IPS-20b (cell line): ENCODE data around the gene HOXA4.

Source experiments
- H3K27ac ChIP-seq: one replicate; pipeline ENCODE4 v1.5.1; 2013; ENCODE audit warnings: low read length
- H3K27me3 ChIP-seq: 2 replicates; pipeline ENCODE4 v1.6.1; 2013; ENCODE audit warnings: mild to moderate bottlenecking, low read length, inconsistent platforms; ENCODE audit not compliant: insufficient read depth
- H3K36me3 ChIP-seq: 2 replicates; pipeline ENCODE4 v1.6.1; 2013; ENCODE audit warnings: low read depth, mild to moderate bottlenecking, inconsistent platforms, low read length, moderate library complexity; ENCODE audit not compliant: insufficient read depth
- H3K4me1 ChIP-seq: 2 replicates; pipeline ENCODE4 v1.6.1; 2013; ENCODE audit warnings: mild to moderate bottlenecking, control low read depth, inconsistent platforms, low read length, moderate library complexity; ENCODE audit not compliant: insufficient read depth
- H3K4me3 ChIP-seq: 2 replicates; pipeline ENCODE4 v1.5.1; 2013; ENCODE audit warnings: mild to moderate bottlenecking, low read length, inconsistent platforms
- H3K9ac ChIP-seq: 2 replicates; pipeline ENCODE4 v1.6.1; 2013; ENCODE audit warnings: low read depth, mild to moderate bottlenecking, inconsistent platforms, low read length, moderate library complexity
- H3K9me3 ChIP-seq: 2 replicates; pipeline ENCODE4 v1.6.1; 2013; ENCODE audit warnings: mild to moderate bottlenecking, low read depth, low read length, inconsistent platforms; ENCODE audit not compliant: insufficient read depth

The HOXA4 gene

GRCh38 chr7:27099453-27100370, 30.8 kb downstream of the HOXA4 start:
- Histone ChIP-seq H3K9ac (no peak overlapping the region), H3K4me1 (peaks cover 15% of the 10 kb centered on the region), H3K4me3 (no peak overlapping the region), H3K36me3 (no peaks in the 10 kb centered on the region), H3K27me3 (peaks cover 100% of the 10 kb centered on the region), H3K9me3 (peaks cover 4% of the 10 kb centered on the region; the same call in 1 of the 2 replicates), H3K27ac (no peak overlapping the region)

- Histone ChIP-seq H3K27me3 (peaks cover 100% of the 10 kb centered on the region), H3K27ac (no peak overlapping the region), H3K9me3 (peaks cover 8% of the 10 kb centered on the region; the same call in 1 of the 2 replicates), H3K4me1 (peaks cover 15% of the 10 kb centered on the region), H3K36me3 (no peaks in the 10 kb centered on the region), H3K4me3 (peak overlapping the region; percentile 31; the same call in 1 of the 2 replicates), H3K9ac (no peak overlapping the region)
Measured at GRCh38 chr7:27098578-27099451, 31.7 kb downstream of the HOXA4 start.

GRCh38 chr7:27097686-27098577, 32.6 kb downstream of the HOXA4 start:
- Histone ChIP-seq H3K9me3 (peaks cover 5% of the 10 kb centered on the region; the same call in 1 of the 2 replicates), H3K27ac (no peak overlapping the region), H3K36me3 (no peaks in the 10 kb centered on the region), H3K4me3 (peak overlapping the region; percentile 60), H3K9ac (no peak overlapping the region), H3K27me3 (peaks cover 100% of the 10 kb centered on the region), H3K4me1 (peaks cover 15% of the 10 kb centered on the region)

GRCh38 chr7:27096768-27097514, 33.6 kb downstream of the HOXA4 start:
- H3K9ac ChIP-seq = no peak overlapping the region
- H3K4me3 ChIP-seq = peak overlapping the region; percentile 60
- no peak overlapping the region for H3K27ac ChIP-seq

GRCh38 chr7:27095897-27096767, 34.4 kb downstream of the HOXA4 start, which contains the start of gene HOXA1:
Gene HOXA1, minus strand, starts transcription at chr7:27096000. Its CDS starts 88 bp downstream, at chr7:27095912.
- Histone ChIP-seq H3K27me3 (peaks cover 100% of the 10 kb centered on the region), H3K27ac (no peak within 1 kb of the TSS)

More at GRCh38 chr7:27096768-27097514, 33.6 kb downstream of the HOXA4 start:
- Histone ChIP-seq H3K36me3 (no peaks in the 10 kb centered on the region), H3K27me3 (peaks cover 100% of the 10 kb centered on the region), H3K4me1 (peaks cover 23% of the 10 kb centered on the region), H3K9me3 (peaks cover 5% of the 10 kb centered on the region; the same call in 1 of the 2 replicates)

GRCh38 chr7:27095050-27095896, 35.3 kb downstream of the HOXA4 start:
- H3K9ac ChIP-seq = no peak overlapping the region
- peaks cover 5% of the 10 kb centered on the region; the same call in 1 of the 2 replicates for H3K9me3 ChIP-seq
- no peak overlapping the region for H3K27ac ChIP-seq
- H3K4me1 ChIP-seq = peaks cover 23% of the 10 kb centered on the region
- H3K4me3 ChIP-seq = peak overlapping the region; percentile 60
- H3K36me3 ChIP-seq = no peaks in the 10 kb centered on the region
- peaks cover 100% of the 10 kb centered on the region for H3K27me3 ChIP-seq

More at GRCh38 chr7:27095897-27096767, 34.4 kb downstream of the HOXA4 start, which contains the start of gene HOXA1:
- H3K36me3 ChIP-seq = no peaks in the 10 kb centered on the region
- H3K9ac ChIP-seq = no peak within 1 kb of the TSS
- peaks cover 5% of the 10 kb centered on the region; the same call in 1 of the 2 replicates for H3K9me3 ChIP-seq
- H3K4me1 ChIP-seq = peaks cover 25% of the 10 kb centered on the region
- H3K4me3 ChIP-seq = peak within 1 kb of the TSS; percentile 60

- Histone ChIP-seq H3K4me3 (peak overlapping the region; percentile 25; the same call in 1 of the 2 replicates), H3K36me3 (no peaks in the 10 kb centered on the region), H3K27me3 (peaks cover 100% of the 10 kb centered on the region), H3K9me3 (peaks cover 5% of the 10 kb centered on the region; the same call in 1 of the 2 replicates), H3K9ac (no peak overlapping the region), H3K4me1 (peaks cover 23% of the 10 kb centered on the region), H3K27ac (no peak overlapping the region)
Measured at GRCh38 chr7:27094304-27095049, 36.1 kb downstream of the HOXA4 start.

GRCh38 chr7:27093184-27093895, 37.2 kb downstream of the HOXA4 start:
- H3K27me3 ChIP-seq = peaks cover 100% of the 10 kb centered on the region
- H3K36me3 ChIP-seq = no peaks in the 10 kb centered on the region
- H3K9me3 ChIP-seq = peaks cover 5% of the 10 kb centered on the region; the same call in 1 of the 2 replicates
- H3K27ac ChIP-seq = no peak overlapping the region
- H3K4me3 ChIP-seq = no peak overlapping the region
- H3K9ac ChIP-seq = no peak overlapping the region
- H3K4me1 ChIP-seq = peaks cover 23% of the 10 kb centered on the region
